Activated CD8-positive, alpha-beta memory T cell treated with anti-CD3 and anti-CD28 coated beads for 24 hours (primary cell): Measurements from ENCODE around the gene SLC25A23.

ENCODE experiments used
- DNase-seq: peaks from one replicate; pipeline ENCODE4 v3.0.0-alpha.2; 2020

The SLC25A23 gene

GRCh38 chr19:6393983-6394412 lies 65.6 kb downstream of the SLC25A23 start:
- DNase-seq, result no peak

- peak; percentile 98 for DNase-seq
These were observed 66.3 kb downstream of the SLC25A23 start, which contains the start of gene GTF2F1 for GRCh38 chr19:6393074-6393982. Gene GTF2F1 (minus strand): TSS chr19:6393164. CDS start chr19:6392995, 169 bp downstream.

GRCh38 chr19:6392221-6393073 lies 67.1 kb downstream of the SLC25A23 start:
- no peak for DNase-seq
